ENCODE data around the gene PLCB2.

The PLCB2 gene

GRCh38 chr15:40330368-40330836 lies 22.7 kb upstream of the PLCB2 start:
- ChIA-PET POLR2A (no interaction called here), CTCF (interaction anchor here (1.8 kb wide), 1 partner anchor 14 kb away, joined by 3 read pairs; no protein-coding TSS in a partner anchor)
- Histone ChIP-seq H3K36me3 (ENCODE audit: control insufficient read depth in 2 of 2, insufficient read depth in 1 of 2, low read length in 2 of 2) (peaks cover 0 to 9% of the 10 kb centered on the region in 2 experiments; a peak in 1 of 3 replicates), H3K4me3 (ENCODE audit: low read depth, low read length) (no peak overlapping the region), H3K4me1 (ENCODE audit: control insufficient read depth, insufficient read depth, low read length) (no peaks in the 10 kb centered on the region), H3K9me3 (ENCODE audit: control insufficient read depth, insufficient read depth, low read depth, low read length) (no peaks in the 10 kb centered on the region), H3K27ac (ENCODE audit: extremely low read depth, low read depth, low read length) (no peak overlapping the region)
- TF ChIP-seq, protein P1, sequence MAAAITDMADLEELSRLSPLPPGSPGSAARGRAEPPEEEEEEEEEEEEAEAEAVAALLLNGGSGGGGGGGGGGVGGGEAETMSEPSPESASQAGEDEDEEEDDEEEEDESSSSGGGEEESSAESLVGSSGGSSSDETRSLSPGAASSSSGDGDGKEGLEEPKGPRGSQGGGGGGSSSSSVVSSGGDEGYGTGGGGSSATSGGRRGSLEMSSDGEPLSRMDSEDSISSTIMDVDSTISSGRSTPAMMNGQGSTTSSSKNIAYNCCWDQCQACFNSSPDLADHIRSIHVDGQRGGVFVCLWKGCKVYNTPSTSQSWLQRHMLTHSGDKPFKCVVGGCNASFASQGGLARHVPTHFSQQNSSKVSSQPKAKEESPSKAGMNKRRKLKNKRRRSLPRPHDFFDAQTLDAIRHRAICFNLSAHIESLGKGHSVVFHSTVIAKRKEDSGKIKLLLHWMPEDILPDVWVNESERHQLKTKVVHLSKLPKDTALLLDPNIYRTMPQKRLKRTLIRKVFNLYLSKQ (tag by site-specific recombination; IDR thresholded peaks at IDR 0.05; ENCODE audit: borderline replicate concordance): no peak
- TF ChIP-seq HOXA7 (CRISPR knock-in tag; IDR thresholded peaks at IDR 0.05; ENCODE audit: borderline replicate concordance) (no peak), ZNF362 (tag by site-specific recombination; IDR thresholded peaks at IDR 0.05) (no peak), ZNF2 (tag by site-specific recombination; IDR thresholded peaks at IDR 0.05) (no peak), ZNF837 (tag by site-specific recombination; IDR thresholded peaks at IDR 0.05) (no peak), ZNF610 (tag by site-specific recombination; IDR thresholded peaks at IDR 0.05; ENCODE audit: borderline replicate concordance) (no peak), ZNF138 (tag by site-specific recombination; IDR thresholded peaks at IDR 0.05; ENCODE audit: borderline replicate concordance) (no peak), ZNF473 (tag by site-specific recombination; IDR thresholded peaks at IDR 0.05) (no peak), ZNF529 (tag by site-specific recombination; IDR thresholded peaks at IDR 0.05; ENCODE audit: insufficient replicate concordance) (no peak), ZSCAN30 (tag by site-specific recombination; IDR thresholded peaks at IDR 0.05) (no peak), ZNF664 (tag by site-specific recombination; IDR thresholded peaks at IDR 0.05) (no peak)
- TF ChIP-seq, protein P2, sequence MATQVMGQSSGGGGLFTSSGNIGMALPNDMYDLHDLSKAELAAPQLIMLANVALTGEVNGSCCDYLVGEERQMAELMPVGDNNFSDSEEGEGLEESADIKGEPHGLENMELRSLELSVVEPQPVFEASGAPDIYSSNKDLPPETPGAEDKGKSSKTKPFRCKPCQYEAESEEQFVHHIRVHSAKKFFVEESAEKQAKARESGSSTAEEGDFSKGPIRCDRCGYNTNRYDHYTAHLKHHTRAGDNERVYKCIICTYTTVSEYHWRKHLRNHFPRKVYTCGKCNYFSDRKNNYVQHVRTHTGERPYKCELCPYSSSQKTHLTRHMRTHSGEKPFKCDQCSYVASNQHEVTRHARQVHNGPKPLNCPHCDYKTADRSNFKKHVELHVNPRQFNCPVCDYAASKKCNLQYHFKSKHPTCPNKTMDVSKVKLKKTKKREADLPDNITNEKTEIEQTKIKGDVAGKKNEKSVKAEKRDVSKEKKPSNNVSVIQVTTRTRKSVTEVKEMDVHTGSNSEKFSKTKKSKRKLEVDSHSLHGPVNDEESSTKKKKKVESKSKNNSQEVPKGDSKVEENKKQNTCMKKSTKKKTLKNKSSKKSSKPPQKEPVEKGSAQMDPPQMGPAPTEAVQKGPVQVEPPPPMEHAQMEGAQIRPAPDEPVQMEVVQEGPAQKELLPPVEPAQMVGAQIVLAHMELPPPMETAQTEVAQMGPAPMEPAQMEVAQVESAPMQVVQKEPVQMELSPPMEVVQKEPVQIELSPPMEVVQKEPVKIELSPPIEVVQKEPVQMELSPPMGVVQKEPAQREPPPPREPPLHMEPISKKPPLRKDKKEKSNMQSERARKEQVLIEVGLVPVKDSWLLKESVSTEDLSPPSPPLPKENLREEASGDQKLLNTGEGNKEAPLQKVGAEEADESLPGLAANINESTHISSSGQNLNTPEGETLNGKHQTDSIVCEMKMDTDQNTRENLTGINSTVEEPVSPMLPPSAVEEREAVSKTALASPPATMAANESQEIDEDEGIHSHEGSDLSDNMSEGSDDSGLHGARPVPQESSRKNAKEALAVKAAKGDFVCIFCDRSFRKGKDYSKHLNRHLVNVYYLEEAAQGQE (tag by site-specific recombination; IDR thresholded peaks at IDR 0.05): no peak
- TF ChIP-seq, protein P3, sequence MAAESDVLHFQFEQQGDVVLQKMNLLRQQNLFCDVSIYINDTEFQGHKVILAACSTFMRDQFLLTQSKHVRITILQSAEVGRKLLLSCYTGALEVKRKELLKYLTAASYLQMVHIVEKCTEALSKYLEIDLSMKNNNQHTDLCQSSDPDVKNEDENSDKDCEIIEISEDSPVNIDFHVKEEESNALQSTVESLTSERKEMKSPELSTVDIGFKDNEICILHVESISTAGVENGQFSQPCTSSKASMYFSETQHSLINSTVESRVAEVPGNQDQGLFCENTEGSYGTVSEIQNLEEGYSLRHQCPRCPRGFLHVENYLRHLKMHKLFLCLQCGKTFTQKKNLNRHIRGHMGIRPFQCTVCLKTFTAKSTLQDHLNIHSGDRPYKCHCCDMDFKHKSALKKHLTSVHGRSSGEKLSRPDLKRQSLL (tag by site-specific recombination; IDR thresholded peaks at IDR 0.05): no peak

- ChIA-PET CTCF (interaction anchor here (1.8 to 5.5 kb wide), 2 partner anchors 9 to 14 kb away, joined by 3 to 82 read pairs; no protein-coding TSS in a partner anchor), POLR2A (no interaction called here)
- TF ChIP-seq ZNF211 (tag by site-specific recombination; IDR thresholded peaks at IDR 0.05; ENCODE audit: low read depth) (no peak), BCL11B (tag by site-specific recombination; IDR thresholded peaks at IDR 0.05; ENCODE audit: low read depth) (no peak), ZNF571 (tag by site-specific recombination; IDR thresholded peaks at IDR 0.05) (no peak), ZNF561 (tag by site-specific recombination; IDR thresholded peaks at IDR 0.05; ENCODE audit: borderline replicate concordance) (no peak), ZNF747 (tag by site-specific recombination; IDR thresholded peaks at IDR 0.05) (no peak)
- TF ChIP-seq, protein P1 (tag by site-specific recombination; IDR thresholded peaks at IDR 0.05; ENCODE audit: borderline replicate concordance): no peak
- TF ChIP-seq, protein P4, sequence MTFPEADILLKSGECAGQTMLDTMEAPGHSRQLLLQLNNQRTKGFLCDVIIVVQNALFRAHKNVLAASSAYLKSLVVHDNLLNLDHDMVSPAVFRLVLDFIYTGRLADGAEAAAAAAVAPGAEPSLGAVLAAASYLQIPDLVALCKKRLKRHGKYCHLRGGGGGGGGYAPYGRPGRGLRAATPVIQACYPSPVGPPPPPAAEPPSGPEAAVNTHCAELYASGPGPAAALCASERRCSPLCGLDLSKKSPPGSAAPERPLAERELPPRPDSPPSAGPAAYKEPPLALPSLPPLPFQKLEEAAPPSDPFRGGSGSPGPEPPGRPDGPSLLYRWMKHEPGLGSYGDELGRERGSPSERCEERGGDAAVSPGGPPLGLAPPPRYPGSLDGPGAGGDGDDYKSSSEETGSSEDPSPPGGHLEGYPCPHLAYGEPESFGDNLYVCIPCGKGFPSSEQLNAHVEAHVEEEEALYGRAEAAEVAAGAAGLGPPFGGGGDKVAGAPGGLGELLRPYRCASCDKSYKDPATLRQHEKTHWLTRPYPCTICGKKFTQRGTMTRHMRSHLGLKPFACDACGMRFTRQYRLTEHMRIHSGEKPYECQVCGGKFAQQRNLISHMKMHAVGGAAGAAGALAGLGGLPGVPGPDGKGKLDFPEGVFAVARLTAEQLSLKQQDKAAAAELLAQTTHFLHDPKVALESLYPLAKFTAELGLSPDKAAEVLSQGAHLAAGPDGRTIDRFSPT (tag by site-specific recombination; IDR thresholded peaks at IDR 0.05): no peak
Measured at GRCh38 chr15:40329804-40330203, 22.1 kb upstream of the PLCB2 start.

More at GRCh38 chr15:40329804-40330203, 22.1 kb upstream of the PLCB2 start:
- H3K4me3 ChIP-seq (ENCODE audit: low read depth, low read length): no peak overlapping the region
- no peaks in the 10 kb centered on the region for H3K9me3 ChIP-seq (ENCODE audit: control insufficient read depth, insufficient read depth, low read depth, low read length)
- H3K36me3 ChIP-seq (ENCODE audit: control insufficient read depth in 2 of 2, insufficient read depth in 1 of 2, low read length in 2 of 2): peaks cover 0 to 10% of the 10 kb centered on the region in 2 experiments; a peak in 1 of 3 replicates
- no peak overlapping the region for H3K27ac ChIP-seq (ENCODE audit: extremely low read depth, low read depth, low read length)
- 0 out of 2 replicates have a peak, but pooled peaks cover 3% of the 10 kb centered on the region for H3K4me1 ChIP-seq (ENCODE audit: control insufficient read depth, insufficient read depth, low read length)
